ENCODE data around the gene ESRRG. TPM values are rescaled to one million over a fixed set of nuclear protein-coding genes. Genes with fewer than 3 reads are reported as not detected.

ESRRG gene
- total RNA-seq, 1 donor = 0.10 TPM

- Histone ChIP-seq H3K9me3 (ENCODE audit: low read depth, low read length) (no peaks in the 10 kb centered on the region), H3K4me3 (ENCODE audit: low read length) (no peak overlapping the region), H3K27me3 (ENCODE audit: insufficient read depth, low read length) (no peaks in the 10 kb centered on the region), H3K4me1 (ENCODE audit: insufficient read depth, low read length) (no peaks in the 10 kb centered on the region)
Observed at GRCh38 chr1:216499581-216500272, 223.5 kb downstream of the ESRRG start.

GRCh38 chr1:216498277-216498676 lies 225.0 kb downstream of the ESRRG start:
- H3K9me3 ChIP-seq (ENCODE audit: low read depth, low read length) = no peaks in the 10 kb centered on the region
- H3K27me3 ChIP-seq (ENCODE audit: insufficient read depth, low read length) = no peaks in the 10 kb centered on the region
- H3K4me1 ChIP-seq (ENCODE audit: insufficient read depth, low read length) = no peaks in the 10 kb centered on the region
- no peak overlapping the region for H3K4me3 ChIP-seq (ENCODE audit: low read length)

- Histone ChIP-seq H3K4me1 (ENCODE audit: insufficient read depth, low read length) (no peaks in the 10 kb centered on the region), H3K4me3 (ENCODE audit: low read length) (no peak overlapping the region), H3K9me3 (ENCODE audit: low read depth, low read length) (no peaks in the 10 kb centered on the region), H3K27me3 (ENCODE audit: insufficient read depth, low read length) (no peaks in the 10 kb centered on the region)
Observed at GRCh38 chr1:216485042-216485441, 238.2 kb downstream of the ESRRG start.

- Histone ChIP-seq H3K4me1 (ENCODE audit: insufficient read depth, low read length) (no peaks in the 10 kb centered on the region), H3K27me3 (ENCODE audit: insufficient read depth, low read length) (no peaks in the 10 kb centered on the region), H3K4me3 (ENCODE audit: low read length) (no peak overlapping the region), H3K9me3 (ENCODE audit: low read depth, low read length) (no peaks in the 10 kb centered on the region)
Observed at GRCh38 chr1:216483672-216484401, 239.4 kb downstream of the ESRRG start.

GRCh38 chr1:216482620-216483019 lies 240.6 kb downstream of the ESRRG start:
- H3K9me3 ChIP-seq (ENCODE audit: low read depth, low read length) = no peaks in the 10 kb centered on the region
- no peak overlapping the region for H3K4me3 ChIP-seq (ENCODE audit: low read length)
- H3K27me3 ChIP-seq (ENCODE audit: insufficient read depth, low read length) = no peaks in the 10 kb centered on the region
- H3K4me1 ChIP-seq (ENCODE audit: insufficient read depth, low read length) = no peaks in the 10 kb centered on the region

- H3K27me3 ChIP-seq (ENCODE audit: insufficient read depth, low read length) = no peaks in the 10 kb centered on the region
- H3K9me3 ChIP-seq (ENCODE audit: low read depth, low read length) = peaks cover 6% of the 10 kb centered on the region
- H3K4me1 ChIP-seq (ENCODE audit: insufficient read depth, low read length) = no peaks in the 10 kb centered on the region
- H3K4me3 ChIP-seq (ENCODE audit: low read length) = no peak overlapping the region
Observed at GRCh38 chr1:216478238-216478637, 245.0 kb downstream of the ESRRG start.

GRCh38 chr1:216476341-216476740 lies 246.9 kb downstream of the ESRRG start:
- H3K27me3 ChIP-seq (ENCODE audit: insufficient read depth, low read length) = no peaks in the 10 kb centered on the region
- no peaks in the 10 kb centered on the region for H3K4me1 ChIP-seq (ENCODE audit: insufficient read depth, low read length)
- H3K4me3 ChIP-seq (ENCODE audit: low read length) = no peak overlapping the region
- peaks cover 6% of the 10 kb centered on the region for H3K9me3 ChIP-seq (ENCODE audit: low read depth, low read length)

GRCh38 chr1:216475659-216476276 lies 247.5 kb downstream of the ESRRG start:
- no peak overlapping the region for H3K4me3 ChIP-seq (ENCODE audit: low read length)
- H3K9me3 ChIP-seq (ENCODE audit: low read depth, low read length) = peaks cover 6% of the 10 kb centered on the region
- no peaks in the 10 kb centered on the region for H3K4me1 ChIP-seq (ENCODE audit: insufficient read depth, low read length)
- no peaks in the 10 kb centered on the region for H3K27me3 ChIP-seq (ENCODE audit: insufficient read depth, low read length)

GRCh38 chr1:216466162-216466801 lies 256.9 kb downstream of the ESRRG start:
- no peaks in the 10 kb centered on the region for H3K27me3 ChIP-seq (ENCODE audit: insufficient read depth, low read length)
- H3K9me3 ChIP-seq (ENCODE audit: low read depth, low read length) = no peaks in the 10 kb centered on the region
- no peaks in the 10 kb centered on the region for H3K4me1 ChIP-seq (ENCODE audit: insufficient read depth, low read length)
- no peak overlapping the region for H3K4me3 ChIP-seq (ENCODE audit: low read length)

GRCh38 chr1:216464489-216464888 lies 258.7 kb downstream of the ESRRG start:
- Histone ChIP-seq H3K27me3 (ENCODE audit: insufficient read depth, low read length) (no peaks in the 10 kb centered on the region), H3K4me3 (ENCODE audit: low read length) (no peak overlapping the region), H3K9me3 (ENCODE audit: low read depth, low read length) (no peaks in the 10 kb centered on the region), H3K4me1 (ENCODE audit: insufficient read depth, low read length) (no peaks in the 10 kb centered on the region)

- Histone ChIP-seq H3K27me3 (ENCODE audit: insufficient read depth, low read length) (no peaks in the 10 kb centered on the region), H3K4me3 (ENCODE audit: low read length) (no peak overlapping the region), H3K9me3 (ENCODE audit: low read depth, low read length) (no peaks in the 10 kb centered on the region), H3K4me1 (ENCODE audit: insufficient read depth, low read length) (no peaks in the 10 kb centered on the region)
Observed at GRCh38 chr1:216462066-216462775, 261.0 kb downstream of the ESRRG start.

GRCh38 chr1:216461466-216461865 lies 261.8 kb downstream of the ESRRG start:
- Histone ChIP-seq H3K4me3 (ENCODE audit: low read length) (no peak overlapping the region), H3K9me3 (ENCODE audit: low read depth, low read length) (no peaks in the 10 kb centered on the region), H3K4me1 (ENCODE audit: insufficient read depth, low read length) (no peaks in the 10 kb centered on the region), H3K27me3 (ENCODE audit: insufficient read depth, low read length) (no peaks in the 10 kb centered on the region)

GRCh38 chr1:216459651-216460207 lies 263.5 kb downstream of the ESRRG start:
- Histone ChIP-seq H3K9me3 (ENCODE audit: low read depth, low read length) (no peaks in the 10 kb centered on the region), H3K4me3 (ENCODE audit: low read length) (no peak overlapping the region), H3K27me3 (ENCODE audit: insufficient read depth, low read length) (no peaks in the 10 kb centered on the region), H3K4me1 (ENCODE audit: insufficient read depth, low read length) (no peaks in the 10 kb centered on the region)

GRCh38 chr1:216458812-216459211 lies 264.4 kb downstream of the ESRRG start:
- Histone ChIP-seq H3K9me3 (ENCODE audit: low read depth, low read length) (no peaks in the 10 kb centered on the region), H3K27me3 (ENCODE audit: insufficient read depth, low read length) (no peaks in the 10 kb centered on the region), H3K4me1 (ENCODE audit: insufficient read depth, low read length) (no peaks in the 10 kb centered on the region), H3K4me3 (ENCODE audit: low read length) (no peak overlapping the region)
